NCI-H69 (cell line): Measurements from ENCODE around the gene SWAP70.

Source experiments
- DNase-seq: peaks from one replicate; lab custom pipeline; 2025; lab: John Stamatoyannopoulos, UW

The SWAP70 gene

DNA sequence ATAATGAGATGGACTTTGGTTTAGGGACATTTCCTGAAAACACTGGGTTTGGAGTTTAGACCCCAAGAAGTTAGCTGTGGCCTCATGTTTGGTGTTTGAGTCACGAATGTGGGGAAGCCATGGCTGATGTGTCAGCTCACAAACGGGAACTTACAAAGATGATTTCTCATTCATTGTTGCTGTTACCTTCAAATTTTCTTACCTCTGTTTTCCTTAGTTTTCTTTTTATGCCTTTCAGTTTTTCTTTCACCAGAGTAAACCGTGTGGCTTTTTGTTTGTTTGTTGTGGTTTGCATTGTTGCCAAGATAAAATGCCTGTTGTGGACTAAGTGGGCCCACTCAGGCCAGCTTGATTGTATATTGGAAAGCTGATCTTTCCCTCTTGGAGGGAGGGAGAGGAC, 89.1 kb downstream of the SWAP70 start:
- DNase-seq, result no peak

DNA sequence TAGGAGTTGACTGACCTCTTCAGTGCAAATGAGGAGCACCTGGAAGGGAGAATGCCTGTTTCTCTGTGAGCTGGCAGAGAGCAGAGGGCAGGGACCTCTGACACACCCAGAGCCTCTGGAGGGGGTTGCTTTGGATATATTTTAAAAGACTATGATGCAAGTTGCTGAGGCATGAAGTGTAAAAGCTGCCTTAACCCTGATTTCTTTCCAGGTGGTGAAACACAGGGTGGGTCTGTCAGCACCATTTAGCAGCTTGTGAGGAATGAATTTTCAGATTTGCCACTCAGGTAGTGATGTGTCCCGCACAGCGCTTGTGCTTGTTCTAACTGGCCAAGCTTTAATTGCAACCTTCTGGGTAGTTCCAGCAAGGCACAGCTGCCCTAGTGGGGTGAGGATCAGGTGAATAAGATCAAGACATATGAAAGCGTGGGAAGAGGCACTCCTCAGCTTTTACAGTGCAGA, 90.2 kb downstream of the SWAP70 start:
- DNase-seq, result no peak

DNA sequence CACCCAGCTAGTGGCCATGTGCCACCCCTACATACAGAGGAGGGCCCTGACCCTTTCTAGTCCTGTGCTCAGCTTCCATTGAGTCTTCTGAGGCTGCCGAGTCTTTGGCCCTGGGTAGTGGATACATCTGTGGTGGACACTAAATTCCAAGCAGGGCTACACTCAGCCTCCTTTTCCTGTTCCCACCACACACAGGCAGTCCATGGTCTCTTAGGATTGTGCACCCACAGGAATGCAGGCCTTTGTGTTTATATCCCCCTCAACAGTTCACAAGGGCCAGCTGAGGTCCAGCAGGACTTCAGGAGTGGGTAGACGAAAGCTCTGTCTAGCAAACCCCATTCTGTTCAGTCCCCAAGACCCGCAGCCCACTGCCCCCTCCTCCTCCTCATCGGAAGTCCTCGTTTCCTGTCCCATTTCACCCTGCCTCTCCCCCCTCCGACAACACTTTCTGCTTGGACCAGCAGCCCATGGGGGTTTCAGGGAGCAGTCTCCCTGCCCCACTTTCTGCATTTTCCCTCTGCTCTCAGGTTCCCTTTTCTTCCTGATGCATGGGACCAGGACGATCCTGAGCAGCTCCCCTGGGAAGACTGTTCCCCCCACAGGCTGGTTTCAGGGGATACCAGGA, 91.8 kb downstream of the SWAP70 start:
- no peak for DNase-seq

DNA sequence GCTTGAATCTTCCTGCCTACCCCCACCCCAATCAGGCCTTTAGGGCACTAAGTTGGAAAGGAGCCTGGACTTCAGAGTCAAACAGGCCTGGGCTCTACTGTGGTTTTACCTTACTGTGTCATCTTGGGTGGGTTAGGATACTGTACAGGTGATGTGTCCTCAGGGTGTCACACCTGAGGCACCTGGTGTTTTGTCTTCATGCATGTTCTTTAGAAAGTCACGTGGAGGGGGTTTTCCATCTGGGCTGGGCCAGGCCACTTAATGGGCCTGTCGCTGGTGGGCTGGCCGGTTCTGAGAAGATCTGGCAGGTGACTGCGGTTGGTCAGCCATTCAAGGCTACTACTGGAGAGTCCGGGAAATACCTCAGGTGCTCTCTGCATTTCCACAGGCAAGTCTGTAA, 92.6 kb downstream of the SWAP70 start:
- no peak for DNase-seq

DNA sequence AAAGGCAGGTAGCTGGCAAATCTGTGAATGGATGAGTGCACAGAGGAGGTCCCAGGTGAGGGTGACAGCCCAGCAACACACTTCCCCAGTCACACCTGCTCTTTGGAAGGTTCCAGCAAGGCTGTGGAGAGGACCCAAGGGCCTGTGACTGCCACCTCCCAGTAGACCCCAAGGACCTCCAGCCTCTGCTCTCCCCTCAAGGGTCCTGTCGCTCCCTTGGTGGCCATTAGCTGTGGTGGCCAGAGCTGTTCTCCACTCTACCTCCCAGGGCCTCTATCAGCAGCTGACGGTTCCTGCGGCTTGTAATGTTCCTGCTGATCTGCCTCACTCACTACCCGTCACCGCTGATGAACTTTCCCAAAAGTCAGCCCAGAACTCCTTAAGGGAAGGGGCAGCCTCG, 93.0 kb downstream of the SWAP70 start:
- no peak for DNase-seq

DNA sequence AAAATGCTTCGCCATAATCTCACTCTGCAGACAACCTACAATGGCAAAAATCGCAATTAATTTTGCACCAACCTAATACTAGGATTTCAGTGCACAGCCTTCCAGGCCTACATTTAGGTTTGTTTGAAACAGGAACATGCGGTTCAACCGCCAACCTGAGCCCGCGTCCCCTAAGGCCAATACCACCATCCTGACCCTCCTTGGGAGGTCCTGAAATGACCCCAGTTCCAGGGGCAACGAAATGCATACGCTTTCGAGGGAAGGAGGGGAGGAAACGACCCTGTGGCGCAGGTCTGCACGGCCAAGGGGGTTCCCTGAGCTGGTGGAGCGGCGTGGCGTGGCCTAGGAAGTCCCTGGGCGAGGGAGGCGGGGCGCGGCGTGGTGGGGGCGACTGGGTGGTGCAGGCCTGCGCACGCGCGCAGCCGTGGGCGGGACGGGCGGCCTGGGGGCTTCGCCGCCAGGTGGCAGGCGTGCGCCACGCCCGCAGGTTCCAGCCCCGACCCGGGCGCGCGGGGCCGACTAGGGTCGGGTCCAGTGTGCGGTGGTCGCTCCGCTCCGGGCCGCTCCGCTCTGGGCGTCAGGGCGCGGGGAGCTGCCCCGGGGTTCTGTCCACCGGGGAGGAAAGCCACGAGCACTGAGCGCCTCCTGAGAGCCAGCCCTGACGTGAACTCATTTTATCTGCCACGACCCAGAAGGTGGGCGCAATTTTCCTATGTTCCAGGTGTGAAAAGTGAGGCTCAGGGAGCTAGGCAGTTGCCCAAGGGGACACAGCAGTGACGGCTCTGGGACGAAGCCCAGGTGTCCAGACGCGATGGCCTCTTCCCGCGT, 94.1 kb downstream of the SWAP70 start:
- peak; percentile 93 for DNase-seq

DNA sequence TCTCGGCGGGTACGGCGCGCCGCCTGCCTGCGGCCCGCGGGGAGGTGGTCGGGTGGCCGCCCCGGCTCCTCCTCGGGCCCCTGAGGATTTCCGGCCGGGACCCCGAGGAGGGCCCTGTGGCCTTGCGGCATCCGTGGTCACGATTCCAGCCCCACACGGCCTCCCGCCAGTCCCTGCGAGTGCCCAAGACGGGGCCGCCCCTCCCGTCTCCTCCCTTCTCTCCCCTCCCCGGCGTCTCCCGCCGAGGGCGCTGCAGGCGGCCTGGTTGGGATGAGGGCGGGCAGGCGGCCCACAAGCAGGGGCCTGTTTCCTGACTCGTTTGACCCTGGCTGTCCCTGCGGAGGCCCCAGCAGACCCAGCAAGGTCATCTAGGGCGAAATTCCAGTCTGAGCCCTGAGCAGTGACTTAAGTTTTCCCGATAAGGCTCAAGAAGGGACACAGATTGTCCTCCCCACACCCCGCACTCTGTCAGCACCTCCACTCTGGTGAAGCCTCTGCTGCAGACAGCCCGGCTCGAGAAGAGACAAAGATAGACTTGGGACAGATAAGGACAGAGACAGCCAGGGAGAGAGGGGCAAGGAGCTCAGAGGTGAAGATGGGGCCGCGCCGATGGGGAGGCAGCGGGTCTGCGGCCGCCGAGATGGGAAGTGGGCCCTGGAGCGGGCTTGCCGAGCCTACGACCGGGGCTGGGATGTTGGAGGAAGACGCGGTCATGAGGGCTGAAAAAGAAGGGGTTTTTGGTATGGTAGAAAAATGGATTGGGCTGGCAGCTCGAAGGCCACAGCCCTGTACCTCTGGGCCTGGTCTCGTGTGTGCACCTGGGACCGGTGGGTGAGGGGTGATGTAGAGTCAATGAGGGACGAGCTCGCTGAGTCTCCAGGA, 95.0 kb downstream of the SWAP70 start:
- DNase-seq, result peak; percentile 89

DNA sequence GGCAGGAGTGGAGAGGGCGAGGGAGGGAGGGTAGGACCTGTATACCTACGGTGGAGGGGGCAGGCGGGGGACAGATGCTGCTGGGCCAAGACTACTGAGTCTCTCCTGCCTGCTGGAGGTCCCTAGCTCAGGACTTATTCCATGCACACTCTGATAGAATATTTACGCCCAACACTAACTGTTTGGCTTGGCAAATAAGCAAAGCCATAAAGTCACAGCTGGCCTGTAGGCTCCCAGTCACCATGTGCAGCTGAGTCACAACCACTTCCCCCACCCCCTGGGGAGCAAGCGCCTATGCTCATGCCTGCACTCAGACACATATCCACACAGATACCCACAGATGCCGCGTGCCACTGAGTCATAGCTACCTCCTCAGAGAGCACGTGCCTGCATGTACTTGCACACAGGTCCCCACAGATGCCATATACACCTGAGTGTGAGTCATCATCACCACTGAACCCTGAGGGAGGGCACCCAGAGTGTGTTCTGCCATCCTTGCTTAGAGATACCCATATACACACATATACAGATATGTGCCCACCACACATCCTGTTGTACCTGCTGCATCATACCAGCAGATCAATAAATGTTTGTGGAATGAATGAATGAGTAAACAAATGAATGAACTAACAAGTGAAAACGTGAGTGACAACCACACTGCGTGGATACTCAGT, 95.8 kb downstream of the SWAP70 start:
- DNase-seq, result peak; percentile 95

DNA sequence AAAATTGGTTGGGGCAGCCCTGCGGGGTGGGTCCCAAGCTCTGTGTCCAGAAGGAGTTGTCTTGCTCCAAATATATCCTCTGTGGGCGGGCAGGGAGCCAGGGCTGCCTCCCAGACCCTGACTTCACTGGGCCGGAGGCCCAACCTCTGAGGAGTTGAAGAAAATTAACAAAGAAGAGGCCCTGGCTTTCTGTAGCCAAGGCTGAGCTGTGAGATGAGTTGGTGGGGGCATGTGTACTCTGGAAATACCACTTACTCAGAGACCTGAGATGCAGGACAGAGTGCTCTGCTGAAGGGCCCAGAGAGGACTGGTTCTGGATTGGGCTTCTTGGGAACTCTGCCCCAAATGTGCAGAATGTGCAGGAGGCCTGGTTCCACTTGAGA, 96.3 kb downstream of the SWAP70 start:
- DNase-seq, result peak; percentile 44

DNA sequence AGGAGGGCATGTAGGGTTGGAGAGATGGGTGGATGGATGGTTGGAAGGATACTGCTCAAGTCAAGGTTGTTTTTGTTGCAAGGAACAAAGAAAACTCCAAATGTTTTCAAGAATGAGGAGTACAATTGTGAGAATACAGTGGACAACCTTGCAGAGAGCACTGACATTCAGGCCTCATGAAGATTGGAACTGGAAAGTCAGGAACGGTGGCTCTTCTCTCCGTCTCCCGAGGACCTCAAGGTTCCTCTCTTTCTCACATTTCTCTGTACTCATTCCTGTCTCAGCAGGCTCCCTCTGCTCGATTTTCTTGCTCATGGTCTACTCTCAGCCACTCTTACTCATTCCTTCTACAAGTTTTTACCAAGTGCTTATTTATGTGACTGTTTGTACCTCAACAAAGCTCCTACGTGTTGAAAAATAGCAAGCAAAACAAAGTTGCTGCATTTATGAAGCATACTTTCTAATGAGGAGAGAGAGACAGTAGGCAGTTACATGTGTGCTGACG, 97.6 kb downstream of the SWAP70 start:
- DNase-seq, result no peak

DNA sequence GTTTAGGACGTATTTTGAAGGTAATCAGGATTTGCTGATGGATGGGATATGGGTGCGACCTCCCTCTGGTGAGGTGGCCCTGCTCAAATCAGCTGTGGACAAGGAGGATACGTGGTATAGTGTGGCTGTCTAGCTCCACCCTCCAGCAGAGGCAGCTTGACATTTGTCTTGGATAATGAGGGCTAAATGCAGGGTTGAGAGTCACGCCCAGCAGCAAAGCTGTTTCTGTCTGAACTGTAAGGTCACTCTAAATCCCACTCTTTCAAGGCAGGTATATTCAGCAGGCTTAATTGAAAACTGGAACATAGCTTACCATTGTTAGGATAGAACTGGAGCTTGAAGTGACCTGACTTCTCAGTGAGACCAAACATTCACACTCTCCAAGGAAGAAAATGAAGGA, 98.7 kb downstream of the SWAP70 start:
- peak; percentile 84 for DNase-seq

DNA sequence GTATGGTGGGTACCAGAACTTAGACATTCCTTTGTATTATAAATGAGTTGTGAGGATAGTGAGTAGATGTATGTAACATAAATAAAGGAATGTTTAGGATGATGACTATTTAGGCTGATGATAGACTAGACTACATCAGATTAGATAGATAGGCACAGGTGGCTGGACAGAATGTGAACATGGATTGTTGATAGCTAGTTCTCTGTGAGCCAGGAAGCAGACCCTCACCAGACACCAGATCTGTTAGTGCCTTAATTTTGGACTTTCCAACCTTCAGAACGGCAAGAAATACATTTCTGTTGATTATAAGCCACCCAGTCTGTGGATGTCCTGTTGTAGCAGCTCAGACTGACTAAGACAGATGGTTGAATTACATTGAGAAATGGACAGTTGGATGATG, 99.4 kb downstream of the SWAP70 start:
- no peak for DNase-seq

DNA sequence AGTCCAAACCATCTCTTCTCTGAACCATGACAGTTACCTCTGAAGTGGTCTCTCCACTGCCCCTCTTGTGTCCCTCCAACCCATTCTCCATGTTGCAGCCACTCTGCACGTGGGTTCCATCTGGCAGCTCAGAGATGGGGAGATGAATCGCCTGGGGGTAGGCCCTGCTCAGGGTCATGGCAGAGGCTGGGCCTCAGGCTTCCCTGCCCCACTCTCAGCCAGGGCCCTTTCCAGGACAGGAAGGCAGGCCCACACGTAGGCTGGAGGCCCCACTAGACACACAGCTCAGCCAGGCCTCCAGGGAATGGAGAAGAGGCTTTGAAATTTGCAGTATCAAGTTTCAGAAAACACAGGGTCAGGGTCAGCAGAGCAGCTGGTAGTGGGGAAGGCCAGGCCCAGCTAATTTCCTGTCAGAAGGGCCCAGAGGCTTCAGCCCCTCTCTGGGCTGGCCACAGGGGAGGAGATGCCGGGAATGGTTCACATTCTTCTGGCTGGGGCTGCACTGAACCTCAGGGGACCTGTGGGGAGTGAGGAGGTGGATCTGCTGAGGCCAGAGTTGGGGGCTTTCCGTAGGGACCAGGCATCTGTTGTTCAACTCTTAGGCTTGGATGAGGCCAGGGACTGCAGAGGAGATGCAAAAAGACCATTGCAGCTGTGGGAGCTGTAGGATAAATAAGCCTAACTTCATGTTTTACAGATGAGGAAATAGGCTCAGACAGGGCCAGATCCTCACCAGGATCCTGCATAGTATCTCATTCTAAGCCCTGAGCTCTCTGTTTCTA, 101.6 kb downstream of the SWAP70 start:
- DNase-seq, result peak; percentile 86

DNA sequence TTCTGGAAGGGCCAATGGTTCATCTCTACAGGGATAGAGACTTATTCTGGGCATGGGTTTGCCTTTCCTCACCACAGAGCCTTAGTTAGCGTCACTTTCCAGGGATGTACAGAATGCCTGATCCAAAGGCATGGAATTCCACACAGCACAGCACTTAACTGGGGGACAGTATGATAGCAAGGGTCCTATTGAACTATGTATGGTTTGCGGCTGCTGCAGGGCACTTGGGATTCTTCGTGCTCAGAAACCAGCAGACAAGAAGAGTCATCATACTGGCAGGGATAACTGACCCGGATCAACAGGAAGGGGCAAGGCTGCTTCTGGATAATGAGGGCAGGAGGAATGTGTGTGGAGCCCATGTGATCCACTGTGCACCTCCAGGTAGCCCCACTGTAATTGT, 105.7 kb downstream of the SWAP70 start:
- no peak for DNase-seq

DNA sequence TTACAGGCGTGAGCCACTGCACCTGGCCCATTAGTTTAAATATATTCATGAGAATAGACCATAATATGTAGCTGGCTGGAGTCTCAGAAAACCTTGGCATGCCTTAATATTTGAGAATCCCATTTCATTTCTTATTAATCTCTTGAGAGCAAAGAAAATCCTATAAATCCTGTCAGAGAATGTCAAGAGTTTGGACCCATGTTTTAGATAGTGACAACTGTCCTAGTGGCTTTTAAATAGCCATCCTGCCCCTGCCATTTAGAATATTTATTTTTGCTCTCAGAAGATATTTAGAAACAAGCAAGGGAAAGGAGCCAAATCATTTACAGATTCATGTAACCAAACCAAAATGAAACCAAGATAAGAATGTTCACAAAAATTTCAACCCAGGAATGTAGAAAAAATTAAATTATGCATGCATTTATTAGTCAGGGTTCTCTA, 107.2 kb downstream of the SWAP70 start:
- DNase-seq, result no peak

DNA sequence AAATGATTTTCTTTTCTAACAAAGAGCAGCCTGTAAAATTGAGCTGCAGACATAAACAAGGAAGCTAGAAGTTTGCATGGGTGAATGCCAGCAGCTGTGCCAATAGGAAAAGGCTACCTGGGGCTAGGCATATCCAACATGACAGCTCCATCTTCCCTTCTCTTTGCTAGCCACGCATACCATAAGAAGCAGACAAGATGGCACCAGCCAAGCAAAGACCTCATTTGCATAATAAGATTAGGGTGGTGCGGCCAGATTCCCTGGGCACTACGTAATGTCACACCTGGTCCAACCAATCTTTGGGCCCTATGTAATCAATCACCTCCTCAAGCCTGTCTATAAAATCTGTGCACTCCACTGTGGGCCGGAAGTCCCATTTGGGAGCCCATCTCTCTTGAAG, 108.3 kb downstream of the SWAP70 start:
- DNase-seq, result no peak

DNA sequence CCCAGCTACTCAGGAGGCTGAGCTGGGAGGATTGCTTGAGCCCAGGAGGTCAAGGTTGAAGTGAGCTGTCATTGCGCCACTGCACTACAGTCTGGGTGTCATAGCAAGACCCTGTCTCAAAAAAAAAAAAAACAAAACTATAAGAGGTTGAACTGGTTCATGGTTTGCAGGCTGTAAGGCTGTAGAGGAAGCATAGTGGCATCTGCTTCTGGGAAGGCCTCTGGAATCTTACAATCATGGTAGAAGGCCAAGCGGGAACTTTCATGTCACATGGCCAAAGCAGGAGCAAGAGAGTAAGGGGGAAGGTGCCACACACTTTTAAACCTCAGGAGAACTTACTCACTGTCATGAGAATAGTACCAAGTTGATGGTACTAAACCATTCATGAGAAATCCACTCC, 109.6 kb downstream of the SWAP70 start:
- no peak for DNase-seq

DNA sequence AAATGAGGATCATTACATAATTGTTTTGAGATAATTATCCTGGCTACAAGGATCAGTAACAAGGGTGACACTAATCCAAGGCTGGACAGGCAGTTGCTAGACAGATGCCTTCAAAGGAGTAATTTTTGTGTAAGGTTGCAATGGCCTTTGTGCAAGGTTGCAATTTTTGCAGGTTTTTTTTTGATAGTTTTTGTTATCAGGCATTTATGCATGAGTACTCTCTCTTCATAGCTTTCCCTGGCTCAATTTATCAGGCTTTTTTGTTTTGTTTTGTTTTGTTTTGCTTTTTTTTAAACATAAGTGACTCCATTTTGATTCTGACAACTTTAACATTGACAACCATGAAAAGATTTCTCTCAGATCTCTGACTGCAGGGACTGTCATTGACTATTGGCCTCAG, 110.2 kb downstream of the SWAP70 start:
- no peak for DNase-seq

DNA sequence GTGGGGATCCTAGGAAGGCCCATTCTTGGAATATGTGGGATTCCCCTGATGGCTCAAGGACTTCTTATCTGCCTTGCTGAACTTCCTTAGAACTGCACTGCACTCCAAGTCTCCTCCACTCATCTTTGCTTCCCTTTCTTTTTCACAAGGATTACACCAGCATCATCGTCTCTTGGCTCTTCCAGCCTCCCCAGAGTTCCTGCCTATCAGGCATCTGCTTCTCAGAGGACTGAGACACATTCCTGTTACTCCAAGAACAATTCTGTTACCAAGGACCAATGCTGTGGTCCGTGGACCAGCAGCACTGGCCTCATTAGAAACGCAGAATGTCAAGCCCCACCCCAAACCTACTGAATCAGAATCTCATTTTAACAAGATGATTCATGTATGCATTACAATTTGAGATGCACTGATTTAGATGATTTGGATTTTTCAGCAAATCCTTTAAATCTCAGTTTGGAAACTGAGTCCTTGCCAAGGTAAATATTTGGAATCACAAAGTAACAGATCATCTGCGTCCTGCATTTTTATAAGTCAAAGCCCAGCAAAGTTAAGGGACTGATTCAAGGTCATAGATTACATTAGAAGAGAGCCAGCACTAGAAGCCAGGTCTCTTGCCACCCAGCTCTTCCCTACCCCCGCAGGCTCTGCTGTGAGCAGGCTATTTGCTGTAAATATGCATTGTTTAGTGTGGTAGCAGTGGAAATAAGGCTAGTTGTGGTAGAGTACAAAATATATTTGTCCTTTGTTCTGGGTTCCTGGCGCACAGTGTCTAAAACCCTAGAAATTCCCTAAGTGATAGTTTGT, 110.9 kb downstream of the SWAP70 start:
- no peak for DNase-seq

DNA sequence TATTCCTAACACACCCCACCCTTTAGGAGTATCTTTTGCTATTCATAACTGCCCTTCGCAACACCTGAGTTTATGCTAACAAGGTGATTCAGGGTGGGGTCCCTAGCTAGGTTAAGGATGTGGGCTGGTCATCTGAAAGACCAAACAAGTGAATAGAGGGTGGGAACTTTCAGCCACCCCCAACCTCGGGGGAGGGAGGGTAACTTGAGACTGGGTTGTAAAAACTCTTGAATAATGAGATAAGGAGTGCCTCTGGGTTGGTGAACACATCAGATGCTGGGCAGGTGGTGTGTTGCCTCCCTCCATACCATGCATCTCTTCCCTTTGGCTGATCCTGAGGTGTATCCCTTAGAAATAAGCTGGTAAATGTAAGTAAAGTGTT, 111.5 kb downstream of the SWAP70 start:
- DNase-seq, result no peak
